Activated CD8-positive, alpha-beta memory T cell treated with anti-CD3 and anti-CD28 coated beads, Interleukin-2, amount 50 U/mL, for 4 hours (primary cell): ENCODE data around the gene RASSF3.
"Not testable (repeated sequence)": the region's sequence is repeated elsewhere in the genome, so short reads cannot be mapped to it uniquely, and the experiment has no call there.

Experiments used
- DNase-seq: peaks from one replicate; pipeline ENCODE4 v3.0.0-alpha.2; 2020

The RASSF3 gene

DNA sequence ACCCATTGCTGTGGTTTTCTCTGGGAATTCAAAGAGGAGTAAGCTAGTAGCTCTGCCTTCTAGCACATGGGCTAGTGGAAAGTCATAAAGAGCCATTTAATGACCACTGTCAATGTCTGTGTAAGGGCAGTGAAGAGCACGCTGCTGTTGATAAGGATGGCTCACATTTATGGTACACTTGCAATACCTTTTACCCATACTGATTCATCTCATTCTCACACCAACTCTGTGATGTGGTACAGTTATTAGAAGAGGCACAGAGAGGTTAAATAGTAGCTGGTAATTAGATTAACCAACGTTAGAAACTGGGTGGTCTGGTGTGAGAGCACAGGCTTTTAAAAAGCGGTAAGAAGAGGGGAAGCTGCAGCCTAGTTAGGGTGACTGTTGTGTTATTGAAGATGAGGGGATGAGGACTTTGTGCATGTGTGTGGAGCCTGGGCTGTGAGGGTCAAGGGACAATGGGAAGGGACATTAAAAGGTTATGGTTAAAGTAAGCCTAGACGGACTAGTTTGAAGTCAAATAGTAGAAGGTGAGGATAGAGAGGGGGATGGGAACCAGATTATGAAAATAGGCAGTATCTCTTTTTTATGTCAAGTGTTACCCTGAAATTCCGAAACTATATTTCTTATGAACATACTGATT, 25.2 kb downstream of the RASSF3 start:
- DNase-seq, result no peak

DNA sequence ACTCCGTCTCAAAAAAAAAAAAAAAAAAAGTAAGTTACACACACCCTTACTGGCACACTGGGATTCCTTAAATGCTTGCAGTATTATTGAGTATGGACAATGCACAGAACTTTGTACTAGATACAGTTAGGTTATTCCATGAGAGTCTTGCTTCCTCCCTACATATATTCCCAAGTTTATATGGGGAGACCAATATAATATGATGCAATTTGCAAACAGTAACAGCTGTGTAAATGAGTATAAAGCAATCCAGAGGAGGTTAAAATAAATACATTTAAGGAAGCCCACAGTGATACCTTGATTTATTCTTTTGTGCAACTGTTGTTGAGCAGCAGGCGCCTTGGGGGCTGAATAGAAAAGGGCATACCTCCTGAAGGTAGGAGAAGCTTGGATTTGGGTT, 26.6 kb downstream of the RASSF3 start:
- DNase-seq, result no peak

DNA sequence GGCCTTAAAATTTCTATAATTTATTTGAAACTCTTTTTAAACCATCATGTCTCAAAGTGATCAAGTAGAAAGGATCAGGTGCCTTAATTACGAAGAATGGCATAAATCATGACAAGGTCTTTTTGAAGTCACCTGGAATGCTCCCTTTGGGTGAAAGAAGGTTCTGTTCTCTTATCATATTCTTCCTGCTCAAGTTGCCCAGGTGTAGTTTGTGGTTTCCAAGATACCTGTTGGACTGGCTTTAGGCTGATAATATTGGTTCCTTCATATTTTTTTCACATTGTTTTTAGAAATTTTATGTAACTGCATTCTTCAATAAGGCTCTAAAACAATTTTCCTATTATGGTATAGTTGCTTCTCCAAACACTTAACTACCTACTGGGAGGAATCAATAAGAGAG, 29.2 kb downstream of the RASSF3 start:
- no peak for DNase-seq

DNA sequence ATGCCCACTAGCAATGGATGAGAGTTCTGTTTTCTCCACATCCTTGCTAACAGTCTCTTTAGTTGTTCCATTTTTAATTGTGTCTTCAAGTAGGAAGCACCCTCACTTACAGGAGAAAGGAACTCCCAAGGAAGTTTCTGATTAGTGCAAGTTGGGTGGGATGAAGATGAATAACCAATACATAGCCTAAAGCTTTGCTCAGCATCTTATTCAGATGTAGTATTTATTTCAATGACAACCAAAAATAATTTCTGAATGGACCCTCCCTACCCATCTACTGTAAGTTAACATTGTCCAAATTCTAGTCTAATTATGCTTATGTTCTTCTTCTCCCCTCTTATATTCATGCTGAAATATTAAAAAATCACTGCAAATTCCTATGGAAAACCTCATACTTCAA, 36.0 kb downstream of the RASSF3 start:
- DNase-seq, result no peak

DNA sequence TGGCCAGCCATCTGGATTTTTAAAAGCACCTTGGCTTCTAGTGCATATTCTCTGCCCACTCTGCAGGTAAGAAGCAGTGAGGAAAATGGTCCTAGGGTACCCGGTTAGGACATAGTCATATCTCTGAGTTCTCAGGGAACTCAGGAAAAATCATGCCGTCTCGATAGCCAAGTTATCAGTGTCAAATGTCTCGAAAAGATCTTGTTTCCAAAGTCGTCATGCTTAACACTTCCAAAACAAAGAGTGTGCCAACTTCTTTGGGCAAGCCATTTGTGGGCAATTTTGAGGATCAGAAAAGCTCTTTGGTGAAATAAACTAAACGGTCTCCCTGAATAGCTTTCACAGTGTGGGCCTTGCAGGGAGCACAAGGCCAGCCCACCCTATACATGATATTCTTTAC, 39.2 kb downstream of the RASSF3 start:
- DNase-seq, result no peak

DNA sequence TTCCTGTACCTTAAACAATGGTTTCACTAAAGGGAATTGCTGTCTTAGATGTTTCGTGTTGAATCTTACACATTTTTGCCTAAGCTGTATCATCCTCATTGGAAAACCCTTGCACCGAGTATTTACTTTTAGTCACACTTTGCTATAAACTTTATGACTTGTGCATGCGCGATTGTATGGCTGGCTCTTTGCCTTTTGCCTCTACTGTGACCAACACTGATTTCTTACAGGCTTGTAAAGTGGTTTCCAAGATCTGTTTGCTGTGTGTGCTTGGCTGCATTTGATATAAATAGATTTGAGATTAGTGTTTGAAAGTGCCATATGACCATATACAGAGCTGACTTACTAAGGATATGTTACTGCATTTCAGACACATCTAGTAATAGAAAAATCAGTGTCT, 40.5 kb downstream of the RASSF3 start:
- DNase-seq, result no peak

DNA sequence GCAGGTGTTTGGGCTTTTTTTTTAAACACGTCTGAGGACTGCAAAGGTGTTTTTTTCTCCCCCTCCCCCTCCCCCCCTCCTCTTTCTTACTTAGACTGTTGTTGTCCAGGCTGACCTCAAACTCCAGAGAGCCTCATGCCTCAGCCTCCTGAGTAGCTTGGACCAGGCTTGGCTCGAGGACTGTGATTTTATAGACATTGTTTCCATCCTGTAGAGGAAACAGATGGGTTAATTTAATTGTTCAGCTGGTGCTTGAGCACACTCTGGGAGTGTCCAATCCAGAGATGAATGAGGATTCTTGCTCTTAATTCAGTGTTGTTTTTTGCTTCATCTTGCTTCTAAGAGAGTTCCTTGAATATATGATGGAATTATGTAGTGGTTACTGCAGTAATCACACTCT, 42.1 kb downstream of the RASSF3 start:
- no peak for DNase-seq

DNA sequence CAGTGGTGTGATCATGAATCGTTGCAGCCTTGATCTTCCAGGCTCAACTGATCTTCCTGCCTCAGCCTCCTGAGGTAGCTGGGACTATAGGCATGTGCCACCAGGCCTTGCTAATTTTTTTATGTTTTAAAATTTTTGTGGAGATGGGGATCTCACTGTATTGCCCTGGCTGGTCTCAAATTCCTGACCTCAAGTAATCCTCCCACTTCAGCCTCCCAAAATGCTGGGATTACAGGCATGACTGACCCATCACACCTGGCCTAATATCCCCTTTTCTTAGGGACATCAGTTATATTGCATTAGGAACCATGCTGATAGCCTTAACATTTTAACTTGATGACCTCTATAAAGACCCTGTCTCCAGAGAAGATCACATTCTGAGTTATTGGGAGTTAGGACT, 42.8 kb downstream of the RASSF3 start:
- DNase-seq, result no peak

DNA sequence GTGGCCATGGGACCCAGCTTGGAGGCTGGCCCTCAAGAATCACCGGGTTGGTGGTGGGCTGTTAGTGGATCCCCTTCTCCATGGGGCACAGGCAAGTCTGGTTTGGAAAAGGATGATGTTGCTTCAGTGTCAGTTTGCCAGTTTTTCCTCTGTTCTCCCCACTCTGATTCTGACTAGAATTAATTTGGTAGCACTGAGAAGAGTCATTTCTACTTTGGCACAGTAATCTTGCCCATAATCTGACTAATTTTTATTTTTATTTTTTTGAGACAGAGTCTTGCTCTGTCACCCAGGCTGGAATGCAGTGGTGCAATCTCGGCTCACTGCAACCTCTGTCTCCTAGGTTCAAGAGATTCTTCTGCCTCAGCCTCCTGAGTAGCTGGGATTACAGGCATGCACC, 43.6 kb downstream of the RASSF3 start:
- not testable (repeated sequence) for DNase-seq

DNA sequence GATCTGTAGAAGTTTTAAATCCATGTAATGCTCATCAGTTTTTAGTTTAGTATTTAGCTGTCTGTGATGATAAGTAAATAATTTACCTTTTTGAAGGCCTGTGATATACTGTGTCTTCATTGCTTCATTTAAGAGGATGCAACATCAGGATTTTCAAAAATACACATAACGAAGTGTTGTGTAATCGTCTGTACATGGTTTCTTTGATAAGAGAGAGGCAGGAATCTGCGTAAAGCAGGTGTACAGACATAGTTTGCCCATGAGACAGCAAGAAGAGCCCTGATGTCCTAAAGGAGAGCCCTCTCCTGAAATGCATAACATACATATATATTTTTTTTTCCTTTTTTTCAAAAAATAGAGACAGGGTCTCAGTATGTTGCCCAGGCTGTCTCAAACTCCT, 44.8 kb downstream of the RASSF3 start:
- DNase-seq, result no peak

DNA sequence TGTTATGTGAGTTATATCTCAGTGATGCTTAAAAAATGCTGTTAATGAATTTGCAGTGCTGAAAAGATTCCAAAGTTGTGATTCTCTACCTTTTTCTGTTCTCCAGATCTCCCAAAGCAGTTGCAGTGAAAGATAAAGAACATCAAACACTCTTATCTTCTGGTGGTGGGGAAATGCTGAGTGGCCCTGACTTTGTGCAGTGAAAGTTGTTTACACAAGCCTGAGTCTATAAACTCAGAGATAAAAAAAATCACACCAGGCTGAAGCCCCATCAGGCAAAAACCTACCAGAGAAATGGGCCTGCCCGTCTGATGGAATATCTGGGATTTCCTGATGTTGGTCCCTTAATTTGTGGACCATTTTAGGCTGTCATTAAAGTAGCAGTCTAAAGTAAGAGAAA, 46.1 kb downstream of the RASSF3 start:
- no peak for DNase-seq

DNA sequence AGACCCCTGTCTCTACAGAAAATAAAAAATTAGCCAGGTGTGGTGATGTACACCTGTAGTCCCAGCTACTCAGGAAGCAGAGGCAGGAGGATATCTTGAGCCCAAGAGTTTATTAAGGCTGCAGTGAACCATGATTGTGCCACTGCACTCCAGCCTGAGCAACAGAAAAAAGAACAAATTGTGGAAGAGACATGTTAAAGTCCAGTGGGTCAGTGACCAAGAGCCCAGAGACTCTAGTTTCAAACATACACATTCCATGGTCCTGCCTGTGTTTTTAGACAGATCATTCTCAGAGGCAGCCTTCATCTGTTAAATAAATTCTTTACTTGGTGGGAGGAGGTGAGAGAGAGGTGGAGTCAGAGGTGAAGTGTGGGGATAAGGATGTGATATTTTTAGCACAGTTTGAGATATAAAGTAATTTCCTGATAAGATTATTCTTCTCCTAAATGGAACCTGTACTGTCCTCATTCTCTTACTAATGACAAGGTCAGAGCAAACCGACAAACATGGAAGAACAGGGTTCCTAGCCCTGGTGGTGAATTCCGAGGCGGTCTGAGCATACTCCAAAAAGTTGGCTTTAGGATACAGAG, 48.7 kb downstream of the RASSF3 start:
- DNase-seq, result no peak

DNA sequence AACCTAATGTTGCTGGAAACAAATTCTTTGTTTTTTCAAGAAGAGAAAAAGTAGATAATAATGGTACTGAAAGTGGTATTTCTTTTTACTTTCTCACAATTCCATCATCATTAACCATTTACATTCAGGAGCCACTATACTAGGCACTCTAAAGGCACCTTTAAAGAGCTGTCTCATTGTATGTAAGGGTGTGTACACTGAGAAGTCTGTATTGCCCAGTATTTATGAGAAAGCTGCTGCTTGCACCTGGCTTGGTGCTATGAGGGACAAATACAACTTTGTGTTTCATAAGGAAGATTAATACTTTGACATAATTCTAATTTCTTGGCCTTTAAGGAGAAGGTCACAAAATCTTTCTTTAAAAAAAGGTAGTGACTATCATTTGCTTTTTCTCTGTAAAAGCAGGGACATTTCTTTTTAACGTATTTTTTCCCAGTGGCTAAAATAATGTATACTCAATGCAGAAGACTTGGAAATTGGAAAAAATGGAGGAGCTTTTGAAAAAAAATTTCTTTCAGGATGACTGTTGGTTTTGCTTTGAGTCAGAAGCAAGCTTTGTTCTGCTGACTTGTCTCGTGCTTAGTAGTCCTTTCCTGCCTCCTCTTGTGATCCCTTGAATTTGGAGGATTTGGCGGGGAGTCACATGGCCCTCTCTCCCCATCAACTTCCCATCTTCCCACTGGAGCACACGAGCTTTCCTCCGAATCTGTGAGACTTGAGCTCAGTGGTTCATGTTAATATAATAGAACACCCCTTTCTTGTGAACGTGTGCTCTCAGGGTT, 50.1 kb downstream of the RASSF3 start:
- DNase-seq, result no peak

GRCh38 chr12:64663015-64663414, 52.7 kb downstream of the RASSF3 start:
- DNase-seq, result no peak

- DNase-seq, result no peak
These were observed 55.2 kb downstream of the RASSF3 start for GRCh38 chr12:64665514-64665913.

GRCh38 chr12:64666054-64666914, 56.0 kb downstream of the RASSF3 start:
- DNase-seq, result no peak

- no peak for DNase-seq
These were observed 57.5 kb downstream of the RASSF3 start for GRCh38 chr12:64667793-64668192.

DNA sequence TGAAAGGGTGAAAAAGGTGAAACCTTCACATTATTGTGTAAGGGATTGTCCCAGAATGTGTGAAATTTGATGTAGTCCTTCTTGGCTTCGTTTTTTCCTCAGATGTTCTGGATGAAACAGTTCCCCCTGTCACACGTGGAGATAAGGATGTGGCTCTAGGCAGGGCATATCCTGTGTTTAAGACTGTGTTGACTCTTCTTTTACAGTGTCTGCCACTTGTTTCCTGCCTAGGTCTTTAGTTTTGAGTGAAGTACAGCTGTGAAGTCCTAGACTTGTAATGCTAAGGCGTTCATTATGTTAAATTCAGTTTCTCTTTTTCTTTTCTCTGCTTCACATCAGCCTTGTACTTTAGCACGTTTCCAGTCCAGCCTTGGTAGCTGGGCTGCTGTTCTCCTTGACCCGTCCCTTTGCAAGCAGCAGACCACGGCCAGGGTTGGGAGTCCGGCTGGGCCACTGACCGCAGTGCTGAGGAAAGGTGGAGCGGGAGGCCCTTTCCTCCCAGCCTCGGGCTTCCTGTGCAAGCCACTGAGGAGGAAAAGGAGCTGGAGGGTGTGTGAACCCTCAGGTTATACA, 59.1 kb downstream of the RASSF3 start:
- DNase-seq, result no peak

- DNase-seq, result no peak
These were observed 59.7 kb downstream of the RASSF3 start for GRCh38 chr12:64670019-64670418.

- no peak for DNase-seq
These were observed 60.8 kb downstream of the RASSF3 start for GRCh38 chr12:64670919-64671639.

DNA sequence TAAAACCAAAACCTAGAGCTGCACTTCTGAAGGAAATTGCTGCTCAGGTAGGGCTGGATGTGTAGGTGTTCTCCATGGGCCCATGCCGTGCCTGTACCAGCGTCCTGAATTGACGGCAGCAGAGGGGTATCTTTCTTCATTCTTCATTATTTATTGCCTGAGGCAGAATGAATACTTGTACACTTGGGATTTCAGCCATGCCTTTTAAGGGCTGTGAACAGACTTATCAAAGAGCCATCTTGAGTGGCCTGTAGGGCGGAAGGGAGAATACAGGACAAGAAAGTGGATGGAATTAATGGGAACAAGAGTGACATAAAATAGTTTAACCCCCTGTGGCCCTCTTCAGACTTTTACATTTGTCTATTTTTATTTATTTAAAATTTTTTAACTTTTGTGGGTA, 61.4 kb downstream of the RASSF3 start:
- no peak for DNase-seq

DNA sequence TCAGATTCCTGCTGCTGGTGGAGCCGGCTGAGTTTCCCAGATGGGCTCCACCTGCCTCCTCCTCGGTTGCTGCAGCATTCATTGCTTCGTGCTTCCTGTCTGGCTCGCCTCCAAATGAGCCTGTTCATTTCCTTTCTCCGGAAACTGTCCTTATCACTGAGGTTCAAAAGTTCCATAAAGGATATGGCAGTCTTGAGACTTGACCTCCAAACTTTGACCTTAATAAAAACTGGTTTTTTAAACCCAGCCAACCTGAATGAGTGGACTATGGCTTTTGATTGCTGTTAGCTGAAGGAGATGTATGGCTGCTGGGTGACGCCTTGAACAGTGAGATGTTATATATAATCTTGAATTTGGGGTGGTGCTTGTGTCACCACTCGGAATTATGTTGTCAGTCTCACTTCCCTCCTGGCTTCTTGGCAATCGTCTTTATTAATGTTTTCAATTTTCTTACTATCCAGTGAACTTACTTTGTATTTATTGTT, 62.7 kb downstream of the RASSF3 start:
- DNase-seq, result no peak
